GM12892 (cell line): ENCODE results near the gene ARHGAP10.

ENCODE experiments used
- POLR2A ChIP-seq: IDR thresholded peaks from 2 replicates; pipeline ENCODE4 v1.6.1; 2011; ENCODE audit warnings: low read depth, low read length, control low read depth
- POLR2AphosphoS5 ChIP-seq: IDR thresholded peaks from 2 replicates; pipeline ENCODE4 v1.6.1; 2011; ENCODE audit warnings: low read depth, low read length, control low read depth
- TAF1 ChIP-seq: IDR thresholded peaks from 2 replicates; pipeline ENCODE4 v1.6.1; 2011; ENCODE audit warnings: low read depth, mild to moderate bottlenecking, control low read depth, low read length, borderline replicate concordance

DNA sequence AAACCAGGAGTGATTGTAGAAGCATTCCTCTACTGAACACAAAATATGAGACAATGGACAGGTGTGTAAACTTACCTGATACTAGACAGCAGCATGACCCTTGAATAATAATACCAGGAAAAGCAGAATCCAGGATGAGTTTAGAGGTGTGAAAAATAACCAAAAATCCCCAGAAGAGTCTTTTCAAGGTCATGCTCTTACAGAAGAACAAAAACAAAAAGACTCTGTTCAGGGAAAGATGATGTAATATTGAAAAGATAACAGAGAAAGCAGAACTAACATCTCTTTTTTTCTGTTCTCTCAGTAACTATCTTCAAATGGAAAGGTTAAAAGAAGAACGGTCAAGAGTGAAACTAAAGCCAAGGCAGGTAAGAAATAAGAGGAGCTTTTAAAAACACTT lies 14.0 kb upstream of the ARHGAP10 start:
- TF ChIP-seq POLR2A, result no peak
- no peak for TF ChIP-seq POLR2AphosphoS5
- no peak for TF ChIP-seq TAF1
